Neural progenitor cell (in vitro differentiated cells): Measurements from ENCODE around the gene TSACC. TPM values are rescaled to one million over a fixed set of nuclear protein-coding genes. Genes with fewer than 3 reads are reported as not detected.

Experiments
- DNase-seq: peaks from one replicate; pipeline ENCODE4 v3.0.0-alpha.2; 2016; ENCODE audit warnings: low spot score
- H2AFZ ChIP-seq: fragments of 200-600 bp; sonication (generic); replicated peaks from 2 replicates; pipeline ENCODE4 v1.6.1; 2016; ENCODE audit warnings: antibody characterized with exemption
- H3F3A ChIP-seq: fragments of 200-600 bp; sonication (generic); 2 replicates; pipeline ENCODE4 v1.6.1; 2016; ENCODE audit warnings: antibody characterized with exemption, low read depth
- H3K27ac ChIP-seq: fragments of 200-600 bp; sonication (generic); 2 replicates; pipeline ENCODE4 v1.5.1; 2016; ENCODE audit warnings: mild to moderate bottlenecking
- H3K27me3 ChIP-seq: fragments of 200-600 bp; sonication (generic); 2 replicates; pipeline ENCODE4 v1.6.1; 2016; ENCODE audit warnings: mild to moderate bottlenecking, moderate library complexity
- H3K36me3 ChIP-seq: fragments of 200-600 bp; sonication (generic); 2 replicates; pipeline ENCODE4 v1.5.1; 2016
- H3K4me1 ChIP-seq: fragments of 200-600 bp; sonication (generic); 2 replicates; pipeline ENCODE4 v1.6.1; 2016; ENCODE audit warnings: mixed run types
- H3K4me2 ChIP-seq: fragments of 200-600 bp; sonication (generic); 2 replicates; pipeline ENCODE4 v1.6.1; 2016
- H3K4me3 ChIP-seq: fragments of 200-600 bp; sonication (generic); 2 replicates; pipeline ENCODE4 v1.5.1; 2016
- H3K79me2 ChIP-seq: fragments of 200-600 bp; sonication (generic); 2 replicates; pipeline ENCODE4 v1.6.1; 2016; ENCODE audit warnings: low read depth
- H3K9ac ChIP-seq: fragments of 200-600 bp; sonication (generic); 2 replicates; pipeline ENCODE4 v1.6.1; 2016
- H3K9me3 ChIP-seq: fragments of 200-600 bp; sonication (generic); 2 replicates; pipeline ENCODE4 v1.5.1; 2016; ENCODE audit warnings: low read depth
- H4K20me1 ChIP-seq: fragments of 200-600 bp; sonication (generic); 2 replicates; pipeline ENCODE4 v1.6.1; 2016; ENCODE audit warnings: low read depth
- H3K27ac Mint-ChIP-seq: 3 replicates; pipeline ENCODE4 v1.8.0; 2021; ENCODE audit warnings: mixed read lengths
- H3K27me3 Mint-ChIP-seq: 2 replicates; pipeline ENCODE4 v1.8.0; 2022; ENCODE audit warnings: low read depth, mild to moderate bottlenecking, inconsistent platforms, moderate library complexity, mixed read lengths; ENCODE audit not compliant: insufficient read depth
- H3K36me3 Mint-ChIP-seq: 3 replicates; pipeline ENCODE4 v1.8.0; 2021; ENCODE audit warnings: mixed read lengths
- H3K4me1 Mint-ChIP-seq: 3 replicates; pipeline ENCODE4 v1.8.0; 2021; ENCODE audit warnings: mixed read lengths
- H3K4me3 Mint-ChIP-seq: 3 replicates; pipeline ENCODE4 v1.8.0; 2021; ENCODE audit warnings: mild to moderate bottlenecking, moderate library complexity, mixed read lengths
- H3K9me3 Mint-ChIP-seq: 3 replicates; pipeline ENCODE4 v1.8.0; 2020; ENCODE audit warnings: mixed read lengths
- CTCF ChIP-seq: fragments of 200-600 bp; sonication (generic); IDR thresholded peaks from 2 replicates; pipeline ENCODE4 v1.5.1; 2017; ENCODE audit warnings: antibody characterized with exemption, mild to moderate bottlenecking
- EZH2 ChIP-seq: fragments of 200-600 bp; sonication (generic); IDR thresholded peaks from 2 replicates; pipeline ENCODE4 v1.6.1; 2017; ENCODE audit warnings: antibody characterized with exemption, mild to moderate bottlenecking, moderate library complexity
- EZH2phosphoT487 ChIP-seq: fragments of 200-600 bp; sonication (generic); IDR thresholded peaks from 2 replicates; pipeline ENCODE4 v1.6.1; 2017; ENCODE audit warnings: antibody characterized with exemption
- total RNA-seq: library from RNA; depleted of rRNA; stranded (reverse); fragments of >200 nt; gene quantifications from 2 replicates; pipeline ENCODE4 v1.2.3, GENCODE V29; 2015; ENCODE audit warnings: low replicate concordance

Gene TSACC
- total RNA-seq, 1 donor from 2014 or later: not detected

DNA sequence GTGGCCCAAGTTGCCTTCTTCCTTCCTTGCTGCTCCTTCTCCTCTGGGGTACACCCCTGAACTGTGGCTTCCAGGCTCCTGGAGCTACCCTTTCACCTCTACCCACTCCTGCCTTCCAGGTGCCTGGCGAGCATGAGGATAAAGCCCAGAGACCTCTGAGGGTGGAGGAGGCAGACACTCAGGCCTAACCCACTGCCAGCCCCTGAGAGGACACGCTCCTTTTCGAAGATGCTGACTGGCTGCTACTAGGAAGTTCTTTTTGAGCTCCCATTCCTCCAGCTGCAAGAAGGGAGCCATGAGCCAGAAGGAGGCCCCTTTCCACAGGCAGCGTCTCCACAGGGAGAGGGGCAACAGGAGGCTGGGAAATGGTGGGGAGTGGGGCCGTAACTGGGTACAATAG lies 46.3 kb downstream of the TSACC start:
- H3K36me3 Mint-ChIP-seq: no peaks in the 10 kb centered on the region
- no peak for TF ChIP-seq EZH2phosphoT487
- peaks cover 17% of the 10 kb centered on the region for H3K4me1 Mint-ChIP-seq
- peaks cover 38% of the 10 kb centered on the region for H3K27me3 Mint-ChIP-seq
- DNase-seq: no peak
- Histone ChIP-seq H2AFZ (no peak overlapping the region), H3K4me3 (no peak overlapping the region), H3K27me3 (peaks cover 96% of the 10 kb centered on the region), H3K27ac (no peak overlapping the region), H3K9ac (no peak overlapping the region), H3K9me3 (no peaks in the 10 kb centered on the region), H3K36me3 (no peaks in the 10 kb centered on the region), H4K20me1 (peaks cover 28% of the 10 kb centered on the region), H3F3A (peaks cover 12% of the 10 kb centered on the region), H3K4me2 (no peak overlapping the region), H3K4me1 (peaks cover 16% of the 10 kb centered on the region), H3K79me2 (no peaks in the 10 kb centered on the region)
- H3K4me3 Mint-ChIP-seq: no peak overlapping the region
- H3K27ac Mint-ChIP-seq: no peak overlapping the region
- H3K9me3 Mint-ChIP-seq: no peaks in the 10 kb centered on the region

GRCh38 chr1:156385534-156386031 lies 47.3 kb downstream of the TSACC start:
- DNase-seq: peak; percentile 89
- Histone ChIP-seq H3K27me3 (peaks cover 100% of the 10 kb centered on the region), H3K9ac (no peak overlapping the region), H3K27ac (no peak overlapping the region), H3K4me2 (no peak overlapping the region), H4K20me1 (peaks cover 28% of the 10 kb centered on the region), H3F3A (peaks cover 16% of the 10 kb centered on the region), H3K4me3 (no peak overlapping the region), H3K9me3 (no peaks in the 10 kb centered on the region), H3K36me3 (no peaks in the 10 kb centered on the region), H2AFZ (no peak overlapping the region), H3K4me1 (peaks cover 25% of the 10 kb centered on the region), H3K79me2 (no peaks in the 10 kb centered on the region)
- peaks cover 40% of the 10 kb centered on the region for H3K27me3 Mint-ChIP-seq
- no peaks in the 10 kb centered on the region for H3K36me3 Mint-ChIP-seq
- TF ChIP-seq CTCF (peak; percentile 95), EZH2 (peak; percentile 53), EZH2phosphoT487 (no peak)
- H3K4me3 Mint-ChIP-seq: peak overlapping the region; percentile 38
- H3K9me3 Mint-ChIP-seq: no peaks in the 10 kb centered on the region
- peaks cover 20% of the 10 kb centered on the region for H3K4me1 Mint-ChIP-seq
- no peak overlapping the region for H3K27ac Mint-ChIP-seq

DNA sequence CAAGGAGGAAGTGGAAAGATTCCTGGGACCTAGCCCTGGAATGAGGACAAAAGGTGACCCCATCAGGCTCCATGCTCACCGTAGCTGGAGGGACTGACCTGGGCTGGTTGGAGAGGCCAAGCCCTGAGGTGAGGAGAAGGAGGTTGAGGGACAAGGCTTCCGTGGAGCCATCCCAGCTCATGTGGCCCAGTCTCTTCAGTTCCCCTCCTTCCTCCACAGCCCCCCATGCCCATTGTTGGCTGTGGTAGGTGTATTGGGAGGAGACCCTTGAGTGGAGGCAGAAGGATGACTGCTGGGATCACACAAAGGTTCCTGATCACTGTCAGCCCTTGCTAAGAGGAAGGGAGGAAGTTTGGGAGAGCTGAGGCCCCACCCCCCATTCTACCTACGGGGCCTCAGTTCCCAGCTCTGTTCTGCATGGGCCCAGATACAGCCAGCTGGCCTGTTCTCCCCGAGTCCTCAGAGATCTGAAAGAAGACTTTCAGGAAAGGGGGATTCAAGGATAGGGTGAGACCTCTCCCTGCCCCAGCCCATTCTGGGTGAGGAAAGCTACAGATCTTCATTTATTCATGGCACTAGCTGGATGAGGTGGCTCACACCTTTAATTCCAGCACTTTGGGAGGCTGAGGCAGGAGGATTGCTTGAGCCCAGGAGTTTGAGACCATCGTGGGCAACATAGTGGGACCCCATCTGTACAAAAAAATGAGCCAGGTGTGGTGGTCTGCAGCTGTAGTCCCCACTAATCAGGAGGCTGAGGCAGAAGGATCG lies 48.0 kb downstream of the TSACC start:
- peaks cover 43% of the 10 kb centered on the region for H3K27me3 Mint-ChIP-seq
- Histone ChIP-seq H3K27ac (no peak overlapping the region), H3K27me3 (peaks cover 100% of the 10 kb centered on the region), H2AFZ (no peak overlapping the region), H4K20me1 (peaks cover 28% of the 10 kb centered on the region), H3K9ac (no peak overlapping the region), H3K36me3 (no peaks in the 10 kb centered on the region), H3F3A (peaks cover 16% of the 10 kb centered on the region), H3K4me1 (peaks cover 33% of the 10 kb centered on the region), H3K9me3 (no peaks in the 10 kb centered on the region), H3K4me3 (no peak overlapping the region), H3K4me2 (no peak overlapping the region), H3K79me2 (no peaks in the 10 kb centered on the region)
- H3K27ac Mint-ChIP-seq: no peak overlapping the region
- H3K9me3 Mint-ChIP-seq: no peaks in the 10 kb centered on the region
- no peaks in the 10 kb centered on the region for H3K36me3 Mint-ChIP-seq
- H3K4me1 Mint-ChIP-seq: peaks cover 21% of the 10 kb centered on the region
- DNase-seq: no peak
- peak overlapping the region; percentile 38 for H3K4me3 Mint-ChIP-seq
- no peak for TF ChIP-seq EZH2phosphoT487

DNA sequence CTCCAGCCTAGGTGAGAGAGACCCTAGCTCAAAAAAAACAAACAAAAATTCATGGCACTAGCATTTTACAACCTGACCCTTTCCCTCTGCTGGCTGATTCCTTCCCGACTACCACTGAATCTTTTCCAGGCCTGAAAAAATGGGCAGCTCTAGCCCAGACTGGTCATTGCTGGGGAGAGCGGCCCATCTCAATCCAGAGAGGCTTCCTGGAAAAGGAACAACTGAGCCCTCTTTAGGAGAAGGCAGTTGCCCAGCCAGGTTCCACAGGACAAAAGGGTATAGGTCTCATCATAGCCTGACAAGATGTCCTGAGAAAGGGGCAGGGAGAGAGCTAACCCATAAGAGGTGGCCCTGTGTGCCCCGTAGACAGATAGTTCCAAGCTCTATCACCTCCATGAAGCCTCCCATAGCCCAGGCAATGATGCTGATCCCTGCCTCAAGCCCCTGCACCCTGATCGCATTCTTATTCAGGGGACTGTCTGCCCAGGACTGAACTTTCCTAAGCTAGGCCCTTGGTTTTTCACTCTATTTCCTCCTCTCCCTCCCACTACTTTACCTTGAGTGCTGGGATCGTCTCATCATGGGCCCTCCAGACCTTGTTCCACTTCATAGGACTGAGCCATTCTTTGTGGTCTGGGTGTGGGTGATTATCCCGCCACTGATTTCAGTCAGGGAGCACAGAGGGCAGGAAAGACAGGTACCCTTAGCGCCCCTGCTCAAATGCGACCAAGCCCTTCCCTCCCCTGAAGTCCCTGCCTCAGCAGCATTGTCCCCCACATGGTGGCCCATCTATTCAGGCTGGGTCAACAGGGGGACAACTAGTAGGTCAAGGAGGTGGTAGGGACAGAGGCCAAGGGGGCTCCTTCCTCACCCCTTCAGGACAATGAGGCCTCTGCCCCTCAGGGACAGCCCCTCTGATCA lies 48.9 kb downstream of the TSACC start:
- Histone ChIP-seq H3K4me1 (peaks cover 42% of the 10 kb centered on the region), H3K9me3 (no peaks in the 10 kb centered on the region), H2AFZ (no peak overlapping the region), H3K27me3 (peaks cover 100% of the 10 kb centered on the region), H3K4me3 (no peak overlapping the region), H3F3A (peaks cover 25% of the 10 kb centered on the region), H3K4me2 (peak overlapping the region; percentile 78), H4K20me1 (peaks cover 33% of the 10 kb centered on the region), H3K36me3 (no peaks in the 10 kb centered on the region), H3K79me2 (no peaks in the 10 kb centered on the region), H3K27ac (no peak overlapping the region), H3K9ac (no peak overlapping the region)
- peaks cover 27% of the 10 kb centered on the region for H3K4me1 Mint-ChIP-seq
- H3K4me3 Mint-ChIP-seq: peak overlapping the region; percentile 10
- H3K27me3 Mint-ChIP-seq: peaks cover 49% of the 10 kb centered on the region
- no peak for TF ChIP-seq EZH2phosphoT487
- TF ChIP-seq CTCF: no peak
- no peak for TF ChIP-seq EZH2
- no peaks in the 10 kb centered on the region for H3K36me3 Mint-ChIP-seq
- no peak for DNase-seq
- no peaks in the 10 kb centered on the region for H3K9me3 Mint-ChIP-seq
- H3K27ac Mint-ChIP-seq: no peak overlapping the region
